ENCODE data around the gene MATK.

DNA sequence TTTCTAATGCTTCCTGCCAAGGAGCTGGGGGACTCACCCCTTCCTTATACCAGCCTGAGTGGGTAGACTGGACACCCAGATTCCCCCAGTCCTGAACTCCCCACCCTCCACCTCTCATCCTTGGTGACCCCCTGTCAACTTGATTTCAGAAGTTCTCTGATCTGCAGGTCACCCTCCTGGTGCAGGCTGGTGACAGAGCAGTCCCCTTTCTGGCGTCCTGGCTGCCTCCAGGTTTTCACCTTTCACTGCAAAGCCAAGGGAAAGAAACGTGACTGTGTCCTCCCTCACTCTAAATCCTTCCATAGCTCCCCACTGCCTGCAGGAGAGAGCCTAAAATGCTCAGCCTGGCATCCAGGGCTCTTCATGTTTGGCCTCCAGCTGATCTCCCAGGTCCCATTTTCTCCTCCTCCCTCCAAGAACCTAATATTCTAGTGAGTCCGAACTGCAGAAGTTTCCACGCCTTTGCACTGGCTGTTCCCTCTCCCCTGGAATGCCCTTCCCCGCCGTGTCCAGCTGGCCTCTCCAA, 4.1 kb upstream of the MATK start:
- no peak for TF ChIP-seq POLR2A (IDR thresholded peaks at IDR 0.05)
- TF ChIP-seq, protein P1, sequence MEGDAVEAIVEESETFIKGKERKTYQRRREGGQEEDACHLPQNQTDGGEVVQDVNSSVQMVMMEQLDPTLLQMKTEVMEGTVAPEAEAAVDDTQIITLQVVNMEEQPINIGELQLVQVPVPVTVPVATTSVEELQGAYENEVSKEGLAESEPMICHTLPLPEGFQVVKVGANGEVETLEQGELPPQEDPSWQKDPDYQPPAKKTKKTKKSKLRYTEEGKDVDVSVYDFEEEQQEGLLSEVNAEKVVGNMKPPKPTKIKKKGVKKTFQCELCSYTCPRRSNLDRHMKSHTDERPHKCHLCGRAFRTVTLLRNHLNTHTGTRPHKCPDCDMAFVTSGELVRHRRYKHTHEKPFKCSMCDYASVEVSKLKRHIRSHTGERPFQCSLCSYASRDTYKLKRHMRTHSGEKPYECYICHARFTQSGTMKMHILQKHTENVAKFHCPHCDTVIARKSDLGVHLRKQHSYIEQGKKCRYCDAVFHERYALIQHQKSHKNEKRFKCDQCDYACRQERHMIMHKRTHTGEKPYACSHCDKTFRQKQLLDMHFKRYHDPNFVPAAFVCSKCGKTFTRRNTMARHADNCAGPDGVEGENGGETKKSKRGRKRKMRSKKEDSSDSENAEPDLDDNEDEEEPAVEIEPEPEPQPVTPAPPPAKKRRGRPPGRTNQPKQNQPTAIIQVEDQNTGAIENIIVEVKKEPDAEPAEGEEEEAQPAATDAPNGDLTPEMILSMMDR (IDR thresholded peaks at IDR 0.05) = no peak

Measured in body of pancreas (tissue), 4 donors.